PC-9 (cell line): ENCODE measurements around the gene ERBB2.

ENCODE experiments used
- EZH2 ChIP-seq: fragments of 200-600 bp; sonication (generic); IDR thresholded peaks from 2 replicates; pipeline ENCODE4 v1.8.0; 2017; ENCODE audit warnings: antibody characterized with exemption, low read depth
- TF ChIP-seq, protein P1 (sequence below): fragments of 200-600 bp; sonication (generic); conservative IDR thresholded peaks from 2 replicates; pipeline ENCODE4 v1.6.1; 2017; ENCODE audit warnings: mixed run types, antibody characterized with exemption, mild to moderate bottlenecking, moderate library complexity

DNA sequence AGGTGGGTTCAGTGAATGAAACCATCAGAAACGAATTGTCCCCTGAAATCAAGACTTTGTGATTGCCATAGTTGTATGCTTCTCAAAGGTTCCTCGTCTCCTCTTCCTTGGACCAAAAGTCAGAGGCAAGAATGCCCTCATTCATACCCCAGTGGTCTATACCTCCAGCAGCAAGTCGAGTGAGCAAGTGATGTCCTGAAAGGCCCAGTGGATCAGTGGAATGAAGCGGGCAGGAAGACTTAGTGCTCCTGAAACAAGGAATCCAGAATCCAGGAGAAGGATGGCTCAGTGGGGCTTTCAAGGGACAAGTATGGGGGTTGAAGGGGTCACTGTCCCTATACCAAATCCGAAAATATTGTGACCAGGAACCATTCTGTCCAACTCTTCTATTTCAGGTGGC, 5.3 kb upstream of the ERBB2 start:
- TF ChIP-seq, protein P1, sequence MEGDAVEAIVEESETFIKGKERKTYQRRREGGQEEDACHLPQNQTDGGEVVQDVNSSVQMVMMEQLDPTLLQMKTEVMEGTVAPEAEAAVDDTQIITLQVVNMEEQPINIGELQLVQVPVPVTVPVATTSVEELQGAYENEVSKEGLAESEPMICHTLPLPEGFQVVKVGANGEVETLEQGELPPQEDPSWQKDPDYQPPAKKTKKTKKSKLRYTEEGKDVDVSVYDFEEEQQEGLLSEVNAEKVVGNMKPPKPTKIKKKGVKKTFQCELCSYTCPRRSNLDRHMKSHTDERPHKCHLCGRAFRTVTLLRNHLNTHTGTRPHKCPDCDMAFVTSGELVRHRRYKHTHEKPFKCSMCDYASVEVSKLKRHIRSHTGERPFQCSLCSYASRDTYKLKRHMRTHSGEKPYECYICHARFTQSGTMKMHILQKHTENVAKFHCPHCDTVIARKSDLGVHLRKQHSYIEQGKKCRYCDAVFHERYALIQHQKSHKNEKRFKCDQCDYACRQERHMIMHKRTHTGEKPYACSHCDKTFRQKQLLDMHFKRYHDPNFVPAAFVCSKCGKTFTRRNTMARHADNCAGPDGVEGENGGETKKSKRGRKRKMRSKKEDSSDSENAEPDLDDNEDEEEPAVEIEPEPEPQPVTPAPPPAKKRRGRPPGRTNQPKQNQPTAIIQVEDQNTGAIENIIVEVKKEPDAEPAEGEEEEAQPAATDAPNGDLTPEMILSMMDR: no peak
- TF ChIP-seq EZH2: no peak
